Glomerular visceral epithelial cell (primary cell): ENCODE data around the gene CADPS2.

Source experiments
- DNase-seq: peaks from one replicate; pipeline ENCODE4 v3.0.0-alpha.2; 2016; ENCODE audit errors: extremely low spot score

Gene CADPS2

GRCh38 chr7:122532406-122533269 is 353.6 kb downstream of the CADPS2 start:
- DNase-seq = no peak

GRCh38 chr7:122528879-122529481 is 357.3 kb downstream of the CADPS2 start:
- peak; percentile 26 for DNase-seq

- no peak for DNase-seq
Observed at GRCh38 chr7:122525355-122525754, 360.9 kb downstream of the CADPS2 start.

- no peak for DNase-seq
Observed at GRCh38 chr7:122521767-122522166, 364.5 kb downstream of the CADPS2 start.

GRCh38 chr7:122520971-122521555 is 365.2 kb downstream of the CADPS2 start:
- DNase-seq = no peak

- no peak for DNase-seq
Observed at GRCh38 chr7:122518488-122518887, 367.8 kb downstream of the CADPS2 start.

GRCh38 chr7:122517576-122517975 is 368.7 kb downstream of the CADPS2 start:
- no peak for DNase-seq

- DNase-seq = no peak
Observed at GRCh38 chr7:122515404-122515803, 370.9 kb downstream of the CADPS2 start.

GRCh38 chr7:122511268-122511667 is 375.0 kb downstream of the CADPS2 start:
- no peak for DNase-seq

- no peak for DNase-seq
Observed at GRCh38 chr7:122507591-122507990, 378.7 kb downstream of the CADPS2 start.

GRCh38 chr7:122492007-122492406 is 394.3 kb downstream of the CADPS2 start:
- no peak for DNase-seq

- peak; percentile 70 for DNase-seq
Observed at GRCh38 chr7:122488241-122488640, 398.0 kb downstream of the CADPS2 start.

- DNase-seq = peak; percentile 45
Observed at GRCh38 chr7:122487131-122487530, 399.1 kb downstream of the CADPS2 start.

GRCh38 chr7:122485856-122486255 is 400.4 kb downstream of the CADPS2 start:
- DNase-seq = no peak

- no peak for DNase-seq
Observed at GRCh38 chr7:122482212-122482611, 404.0 kb downstream of the CADPS2 start.

GRCh38 chr7:122470859-122471258 is 415.4 kb downstream of the CADPS2 start:
- DNase-seq = no peak

GRCh38 chr7:122468945-122469344 is 417.3 kb downstream of the CADPS2 start:
- no peak for DNase-seq

- no peak for DNase-seq
Observed at GRCh38 chr7:122467661-122468449, 418.4 kb downstream of the CADPS2 start.

- DNase-seq = no peak
Observed at GRCh38 chr7:122465296-122465695, 421.0 kb downstream of the CADPS2 start.

- DNase-seq = no peak
Observed at GRCh38 chr7:122463631-122464030, 422.6 kb downstream of the CADPS2 start.

GRCh38 chr7:122460936-122461335 is 425.3 kb downstream of the CADPS2 start:
- no peak for DNase-seq

GRCh38 chr7:122457969-122458368 is 428.3 kb downstream of the CADPS2 start:
- DNase-seq = no peak
